HG03097 (cell line): Measurements from ENCODE around the gene PLPP2.
"Not testable (repeated sequence)": the region's sequence is repeated elsewhere in the genome, so short reads cannot be mapped to it uniquely, and the experiment has no call there.

Experiments
- ATAC-seq: cut with Tn5 transposase; IDR thresholded peaks from one replicate; pipeline ENCODE4 v1.9.1; 2021; ENCODE audit not compliant: unreplicated experiment, low FRiP score

The PLPP2 gene

DNA sequence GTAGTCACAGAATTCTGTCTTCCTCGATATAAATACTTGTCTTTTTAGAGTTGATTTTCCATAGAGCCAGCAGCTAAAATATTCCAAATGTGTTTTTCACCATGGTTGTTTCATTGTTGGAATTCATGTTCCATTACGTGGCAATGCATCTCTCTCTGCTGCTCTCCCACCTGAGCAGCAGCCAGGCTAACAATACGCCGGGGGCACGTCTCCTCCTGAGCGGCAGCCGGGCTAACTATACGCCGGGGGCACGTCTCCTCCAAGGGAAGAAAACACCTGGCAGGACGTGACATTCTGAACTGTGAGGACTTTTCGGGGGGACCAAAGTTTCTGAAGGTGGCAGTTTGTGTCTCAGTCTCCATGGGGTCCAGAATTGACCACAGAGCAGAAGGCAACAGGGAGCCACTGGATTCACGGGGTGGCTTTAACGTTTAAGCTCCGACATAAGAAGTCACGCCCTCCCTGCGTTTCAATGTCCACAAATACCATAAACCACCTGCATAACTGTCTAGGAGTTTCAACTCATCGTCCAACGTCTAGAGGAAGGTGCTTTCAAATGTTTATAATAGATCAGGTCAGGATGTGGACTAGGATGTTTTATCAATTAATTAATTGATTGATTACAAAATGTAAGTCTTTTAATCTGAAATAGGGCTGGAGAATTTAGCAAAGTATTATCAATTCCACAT, 15.1 kb downstream of the PLPP2 start:
- no peak for ATAC-seq

DNA sequence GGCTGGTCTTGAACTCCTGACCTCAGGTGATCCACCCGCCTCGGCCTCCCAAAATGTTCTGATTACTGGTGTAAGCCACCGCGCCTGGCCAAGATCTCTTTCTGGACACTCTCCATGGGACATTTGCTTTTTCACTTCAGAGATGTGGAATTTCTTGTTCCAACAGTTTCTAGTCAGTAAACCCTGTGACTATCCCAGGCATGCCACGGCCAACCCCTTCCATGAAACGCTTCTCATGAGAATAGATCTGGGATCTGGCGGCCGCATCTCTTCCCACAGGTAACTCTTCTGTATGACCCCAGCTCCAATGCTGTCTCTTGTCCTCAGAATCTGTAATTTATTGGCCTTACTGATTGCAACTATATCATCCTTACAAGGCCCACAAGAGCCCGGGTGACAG, 16.2 kb downstream of the PLPP2 start:
- no peak for ATAC-seq

DNA sequence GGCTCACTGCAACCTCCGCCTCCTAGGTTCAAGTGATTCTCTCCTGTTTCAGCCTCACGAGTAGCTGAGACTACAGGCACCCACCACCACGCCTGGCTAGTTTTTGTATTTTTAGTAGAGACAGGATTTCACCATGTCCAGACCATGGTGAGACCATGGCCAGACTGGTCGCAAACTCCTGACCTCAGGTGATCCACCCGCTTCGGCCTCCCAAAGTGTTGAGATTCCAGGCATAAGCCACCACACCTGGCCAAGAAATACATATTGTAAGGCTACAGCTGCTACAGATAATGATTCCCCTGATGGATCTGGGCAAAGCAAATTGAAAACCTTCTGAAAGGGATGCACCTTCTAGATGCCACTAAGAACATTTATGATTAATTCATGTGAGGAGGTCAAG, 17.8 kb downstream of the PLPP2 start:
- no peak for ATAC-seq

DNA sequence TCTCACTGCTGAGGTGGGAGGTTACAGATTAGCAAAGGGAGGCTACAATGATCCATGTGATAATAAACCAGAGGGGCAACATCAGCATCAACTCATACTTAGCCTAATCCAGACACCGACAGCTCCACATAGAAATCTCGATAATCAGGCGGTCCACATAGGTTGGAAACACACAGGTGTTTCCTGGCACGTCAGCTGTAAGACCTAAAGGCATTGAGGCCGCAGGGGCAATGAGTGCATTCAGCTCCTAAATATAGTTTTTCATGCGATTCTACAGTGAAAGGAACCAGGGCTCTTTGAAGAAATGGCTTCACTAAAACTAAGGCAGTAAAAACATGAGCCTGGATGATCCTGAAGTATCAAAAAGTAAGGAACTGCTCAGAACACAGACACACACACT, 19.3 kb downstream of the PLPP2 start:
- no peak for ATAC-seq

DNA sequence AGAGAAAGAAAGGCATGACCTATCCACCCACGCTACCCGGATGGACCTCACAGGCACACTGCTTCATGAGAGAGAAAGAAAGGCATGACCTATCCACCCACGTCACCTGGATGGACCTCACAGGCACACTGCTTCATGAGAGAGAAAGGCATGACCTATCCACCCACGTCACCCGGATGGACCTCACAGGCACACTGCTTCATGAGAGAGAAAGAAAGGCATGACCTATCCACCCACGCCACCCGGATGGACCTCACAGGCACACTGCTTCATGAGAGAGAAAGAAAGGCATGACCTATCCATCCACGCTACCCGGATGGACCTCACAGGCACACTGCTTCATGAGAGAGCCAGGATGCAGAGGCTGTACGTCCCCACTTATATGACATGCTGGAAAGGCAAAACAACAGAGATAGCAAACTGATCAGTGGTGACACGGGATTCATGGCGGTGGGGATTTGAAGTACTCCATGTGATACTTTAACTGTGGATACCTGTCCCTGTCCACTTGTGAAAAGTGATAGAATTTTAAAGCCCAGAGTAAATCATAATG, 20.4 kb downstream of the PLPP2 start:
- not testable (repeated sequence) for ATAC-seq

DNA sequence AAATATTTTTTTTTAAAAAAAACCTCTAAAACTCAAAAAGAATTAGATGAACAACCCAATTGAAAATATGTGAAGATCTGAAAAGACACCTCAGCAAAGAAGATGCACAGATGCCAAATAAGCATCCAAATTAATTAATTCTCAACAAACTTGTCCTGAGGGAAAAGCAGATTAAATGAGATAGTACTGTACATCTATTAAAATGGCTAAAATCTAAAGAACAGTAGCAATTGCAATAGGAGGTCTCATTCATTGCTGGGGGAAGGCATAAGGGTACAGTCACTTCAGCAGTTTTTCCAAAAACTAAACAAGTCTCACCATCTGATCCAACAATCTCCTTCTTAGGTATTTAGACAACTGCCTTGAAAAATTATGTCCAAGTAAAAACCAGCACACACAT, 22.0 kb downstream of the PLPP2 start:
- no peak for ATAC-seq

DNA sequence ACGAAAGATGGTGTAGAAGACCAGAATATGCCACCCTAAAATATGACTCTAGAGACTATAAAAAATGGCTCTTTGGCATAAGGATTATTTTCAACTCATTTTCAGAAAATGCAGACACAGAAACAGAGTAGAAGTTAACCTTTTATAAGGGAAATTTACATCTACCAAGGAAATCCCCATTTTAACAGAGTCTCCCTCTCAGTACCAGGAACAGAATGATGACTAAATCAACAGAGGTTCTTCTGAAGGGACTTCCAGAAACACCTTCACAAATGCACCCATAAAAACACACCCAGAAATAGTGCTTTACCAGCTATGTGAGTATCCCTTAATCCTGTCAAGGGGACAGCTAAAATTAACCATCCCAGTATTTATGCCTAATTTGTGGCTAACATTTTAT, 29.1 kb downstream of the PLPP2 start:
- no peak for ATAC-seq

DNA sequence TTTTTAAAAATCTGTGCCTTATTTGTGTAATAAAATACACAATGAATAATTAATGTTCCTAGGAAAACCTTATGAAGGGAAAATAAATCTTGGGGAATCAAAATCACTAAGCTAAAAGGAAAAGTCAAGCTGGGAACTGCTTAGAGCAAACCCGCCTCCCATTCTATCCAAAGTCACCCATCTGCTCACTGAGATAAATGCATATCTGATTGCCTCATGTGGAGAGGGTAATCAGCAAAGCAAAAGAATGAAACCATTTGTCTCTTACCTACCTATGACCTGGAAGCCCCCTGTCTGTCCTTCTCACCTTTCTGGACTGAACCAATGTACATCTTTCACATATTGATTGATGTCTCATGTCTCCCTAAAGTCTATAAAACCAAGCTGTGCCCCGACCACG, 34.4 kb downstream of the PLPP2 start:
- ATAC-seq = not testable (repeated sequence)

DNA sequence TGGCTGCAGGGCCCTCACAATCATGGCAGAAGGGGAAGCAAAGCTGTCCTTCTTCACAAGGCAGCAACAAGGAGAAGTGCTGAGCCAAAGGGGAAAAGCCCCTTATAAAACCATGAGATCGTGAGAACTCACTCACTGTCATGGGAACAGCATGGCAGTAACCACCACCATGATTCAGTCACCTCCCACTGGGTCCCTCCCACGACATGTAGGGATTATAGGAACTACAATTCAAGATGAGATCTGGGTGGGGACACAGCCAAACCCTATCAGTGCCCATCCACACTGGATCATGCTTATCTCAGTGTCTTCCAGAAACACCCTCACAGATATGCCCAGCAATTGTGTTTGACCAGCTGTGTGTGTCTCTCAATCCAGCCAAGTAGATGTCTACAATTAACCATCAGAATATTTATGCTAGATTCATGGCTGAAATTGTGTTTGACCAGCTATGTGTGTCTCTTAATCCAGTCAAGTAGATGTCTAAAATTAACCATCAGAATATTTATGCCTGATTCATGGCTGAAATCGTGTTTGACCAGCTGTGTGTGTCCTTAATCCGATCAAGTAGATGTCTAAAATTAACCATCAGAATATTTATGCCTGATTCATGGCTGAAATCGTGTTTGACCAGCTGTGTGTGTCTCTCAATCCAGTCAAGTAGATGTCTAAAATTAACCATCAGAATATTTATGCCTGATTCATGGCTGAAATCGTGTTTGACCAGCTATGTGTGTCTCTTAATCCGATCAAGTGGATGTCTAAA, 38.6 kb downstream of the PLPP2 start:
- ATAC-seq = not testable (repeated sequence)

DNA sequence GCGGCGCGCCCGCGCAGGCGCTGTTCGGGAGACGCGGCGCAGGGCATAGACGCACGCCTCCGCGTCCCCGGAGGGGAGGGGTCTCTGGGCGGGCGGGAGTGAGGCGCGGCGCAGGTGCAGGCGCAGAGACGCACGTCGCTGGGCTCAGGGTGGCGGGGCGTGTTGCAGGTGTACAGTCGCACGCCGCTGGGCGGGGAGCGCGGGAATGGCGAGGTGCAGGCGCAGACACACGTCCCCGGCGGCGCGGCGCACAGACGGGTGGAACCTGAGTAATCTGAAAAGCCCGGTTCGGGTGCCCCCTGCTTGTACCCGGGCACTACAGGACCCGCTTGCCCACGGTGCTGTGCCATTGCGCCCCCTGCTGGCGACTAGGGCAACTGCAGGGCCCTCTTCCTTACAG, 44.7 kb downstream of the PLPP2 start:
- ATAC-seq = no peak

DNA sequence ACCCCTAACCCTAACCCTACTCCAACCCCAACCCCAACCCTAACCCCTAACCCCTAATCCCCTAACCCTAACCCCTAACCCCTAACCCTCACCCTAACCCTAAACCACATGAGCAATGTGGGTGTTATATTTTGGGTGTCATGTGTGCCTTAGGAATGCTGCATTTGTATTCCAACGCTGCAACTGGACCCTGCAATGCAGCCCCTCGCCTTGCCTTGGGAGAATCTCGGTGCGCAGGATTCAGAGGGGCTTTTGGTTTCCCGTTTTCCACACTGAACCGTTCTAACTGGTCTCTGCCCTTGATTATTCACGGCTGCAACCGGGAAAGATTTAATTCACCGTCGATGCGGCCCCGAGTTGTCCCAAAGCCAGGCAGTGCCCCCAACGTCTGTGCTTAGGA, 45.3 kb downstream of the PLPP2 start:
- not testable (repeated sequence) for ATAC-seq

DNA sequence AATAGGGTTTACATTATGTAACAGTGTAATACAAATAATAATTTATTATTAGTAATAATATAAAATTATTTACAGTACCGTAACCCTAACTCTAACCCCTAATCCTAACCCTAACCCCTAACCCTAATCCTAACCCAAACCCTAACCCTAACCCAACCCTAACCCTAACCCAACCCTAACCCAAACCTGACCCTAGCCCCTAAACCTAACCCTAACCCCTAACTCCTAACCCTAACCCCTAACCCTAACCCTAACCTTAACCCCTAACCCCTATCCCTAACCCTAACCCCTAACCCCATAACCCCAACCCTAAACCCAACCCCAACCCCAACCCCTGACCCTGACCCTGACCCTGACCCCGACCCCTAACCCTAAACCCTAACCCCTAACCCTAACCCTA, 45.7 kb downstream of the PLPP2 start:
- no peak for ATAC-seq
